Left hindlimb (tissue), 1 donor: ENCODE data around the gene MTHFR.

ENCODE experiments used
- DNase-seq: peaks from one replicate; pipeline ENCODE4 v3.0.0-alpha.2; 2018

MTHFR gene

DNA sequence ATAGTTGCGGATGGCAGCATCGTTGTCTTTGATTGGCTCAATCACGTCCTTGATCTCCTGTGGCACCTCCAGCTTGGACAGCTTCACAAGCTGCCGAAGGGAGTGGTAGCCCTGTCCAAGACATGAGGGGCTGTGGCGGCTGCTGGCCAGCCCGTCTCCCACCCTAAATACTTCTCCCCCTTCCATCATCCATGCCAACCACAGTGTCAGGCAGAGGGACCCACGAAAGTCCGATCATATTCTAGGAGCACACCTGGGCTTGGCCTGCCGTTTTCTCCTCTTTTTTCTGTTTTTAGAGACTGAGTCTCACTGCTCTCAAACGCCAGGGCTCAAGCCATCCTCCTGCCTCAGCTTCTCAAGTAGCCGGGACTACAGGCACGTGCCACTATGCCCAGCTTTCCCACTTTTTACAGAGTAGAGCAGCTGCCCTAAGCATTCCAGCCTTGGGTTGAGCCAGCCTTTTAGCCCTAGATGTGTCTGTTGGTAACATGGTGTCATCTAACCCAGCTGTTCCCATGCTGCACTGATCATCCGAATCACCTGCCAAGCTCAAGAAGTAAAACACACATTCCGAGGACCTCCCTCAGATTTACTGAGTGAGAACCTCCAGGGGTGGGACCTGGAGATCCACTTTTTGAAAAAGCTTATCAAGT lies 10.4 kb downstream of the MTHFR start:
- DNase-seq: no peak

- DNase-seq: no peak
Measured at GRCh38 chr1:11794446-11795237, 11.1 kb downstream of the MTHFR start.

DNA sequence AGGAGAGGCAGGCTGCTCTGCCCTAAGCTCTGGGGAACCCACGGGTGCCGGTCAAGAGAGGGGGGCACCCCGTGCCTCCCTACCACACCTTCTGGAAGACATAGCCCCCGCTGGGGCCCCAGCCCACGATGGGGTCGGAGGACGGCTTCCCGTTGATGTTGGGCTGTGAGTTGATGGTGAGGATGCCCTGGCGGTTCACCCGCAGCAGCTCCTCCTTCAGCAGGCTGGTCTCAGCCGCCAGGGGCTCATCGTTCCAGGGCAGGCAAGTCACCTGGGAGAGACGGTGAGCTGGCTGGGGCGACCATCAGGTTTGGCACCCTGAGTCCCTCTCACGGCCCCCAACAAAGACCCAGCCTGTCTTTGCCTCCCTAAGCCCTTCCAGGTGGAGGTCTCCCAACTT lies 11.9 kb downstream of the MTHFR start:
- DNase-seq: no peak

- no peak for DNase-seq
Measured at GRCh38 chr1:11792106-11792505, 13.7 kb downstream of the MTHFR start.

- DNase-seq: peak; percentile 86
Measured at GRCh38 chr1:11790880-11791715, 14.7 kb downstream of the MTHFR start.

GRCh38 chr1:11790101-11790879 lies 15.5 kb downstream of the MTHFR start:
- no peak for DNase-seq

DNA sequence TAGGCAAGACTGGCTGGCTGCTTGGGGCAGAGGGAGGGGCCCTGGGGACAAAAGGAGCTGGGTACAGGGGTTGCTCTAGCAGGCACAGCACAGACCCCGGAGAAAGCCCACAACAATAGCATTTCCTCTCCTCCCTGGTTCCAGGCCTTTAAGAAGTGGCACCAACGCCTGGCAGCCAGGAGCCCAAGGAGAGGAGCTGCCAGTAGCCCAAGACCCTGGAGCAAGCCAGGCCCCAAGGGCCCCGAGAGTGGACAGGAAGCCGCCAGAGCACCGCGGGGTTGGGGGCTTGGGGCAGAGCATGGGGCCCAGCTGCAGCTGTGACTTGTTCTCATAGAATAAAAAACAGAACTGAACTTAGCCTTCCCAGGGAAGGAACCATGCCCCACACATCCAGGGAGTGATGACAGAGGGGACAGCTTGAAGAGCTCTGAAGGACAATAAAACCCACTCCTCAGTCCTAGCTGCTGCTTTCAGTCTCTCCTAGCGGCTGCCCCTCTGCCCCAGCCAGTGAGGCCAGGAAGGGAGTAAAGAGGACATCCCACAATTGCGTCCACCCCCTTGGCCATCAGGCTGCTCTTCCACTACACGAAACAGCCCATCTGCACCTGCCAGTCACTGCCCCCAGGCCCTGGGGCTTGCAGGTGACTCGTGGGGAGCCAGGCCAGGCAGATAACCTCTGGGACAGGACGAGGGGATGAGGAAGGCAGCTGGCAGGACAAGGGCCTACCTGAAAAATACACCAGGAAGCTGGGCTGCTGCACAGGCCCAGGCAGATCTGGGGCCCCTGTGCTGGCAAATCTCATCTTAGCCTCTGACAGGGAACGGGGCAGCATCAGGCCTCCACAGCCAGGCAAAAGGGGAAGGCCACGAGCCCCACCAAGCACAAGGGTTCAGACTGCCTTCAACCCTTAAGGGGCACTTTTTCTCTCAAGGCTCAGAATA lies 16.4 kb downstream of the MTHFR start:
- DNase-seq: no peak

GRCh38 chr1:11788549-11789053 lies 17.2 kb downstream of the MTHFR start:
- no peak for DNase-seq

GRCh38 chr1:11787804-11788436 lies 17.8 kb downstream of the MTHFR start:
- DNase-seq: no peak

GRCh38 chr1:11787251-11787803 lies 18.4 kb downstream of the MTHFR start:
- no peak for DNase-seq

- DNase-seq: no peak
Measured at GRCh38 chr1:11786168-11786567, 19.6 kb downstream of the MTHFR start.

DNA sequence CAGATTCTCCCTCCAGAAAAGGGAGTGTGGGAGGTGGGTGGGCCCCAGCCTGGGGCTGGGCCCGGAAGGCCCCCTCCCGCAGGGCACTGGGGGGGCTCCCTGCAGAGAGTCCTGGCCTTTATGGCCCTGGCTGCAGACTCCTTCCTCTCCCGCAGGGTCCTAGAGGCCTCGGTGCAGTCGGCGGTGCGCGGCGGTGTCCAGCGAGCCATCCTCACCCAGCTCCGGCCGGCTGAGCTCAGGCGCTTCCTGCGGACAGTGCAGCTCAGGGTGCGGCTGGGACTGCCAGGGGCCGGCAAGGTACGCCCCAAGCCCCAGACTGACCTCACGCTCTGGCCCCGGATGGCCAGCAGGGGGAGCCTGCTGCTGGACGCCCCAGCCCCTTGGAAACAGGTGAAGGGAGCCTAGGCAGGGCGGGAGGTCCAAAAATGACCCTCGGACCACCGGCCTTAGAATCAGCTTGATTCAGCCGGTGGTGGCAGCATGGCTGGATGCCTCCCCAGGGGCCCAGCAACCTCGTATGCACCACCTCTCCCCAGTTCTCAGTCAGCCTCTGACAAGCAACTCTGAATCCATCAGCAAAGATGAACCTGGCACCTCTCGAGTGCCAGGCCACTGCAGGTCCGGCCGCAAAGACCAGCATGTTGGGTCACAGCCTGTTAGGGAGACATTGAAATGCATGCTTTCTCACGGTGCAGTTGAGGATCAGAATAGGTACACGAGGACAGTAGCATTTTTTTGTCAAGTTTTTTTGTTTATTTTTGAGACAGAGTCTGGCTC lies 20.6 kb downstream of the MTHFR start:
- DNase-seq: peak; percentile 71

- DNase-seq: no peak
Measured at GRCh38 chr1:11784256-11784992, 21.3 kb downstream of the MTHFR start.

DNA sequence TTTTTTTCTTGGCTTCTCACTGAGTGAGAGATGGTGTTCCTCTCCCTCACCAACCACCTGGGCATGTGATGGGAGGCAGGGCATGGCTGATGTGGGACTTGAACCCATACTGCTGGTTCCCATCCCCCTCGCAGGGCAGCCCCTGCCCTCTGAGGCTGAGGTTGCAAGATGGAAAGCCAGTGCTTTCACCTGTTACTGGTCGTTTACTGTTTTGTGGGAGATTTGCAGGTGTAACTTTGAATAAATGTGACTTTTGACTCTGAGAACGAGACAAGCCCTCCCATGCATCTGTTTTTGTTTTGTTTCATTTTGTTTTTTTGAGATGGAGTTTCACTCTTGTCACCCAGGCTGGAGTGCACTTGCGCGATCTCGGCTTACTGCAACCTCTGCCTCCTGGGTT lies 22.2 kb downstream of the MTHFR start:
- DNase-seq: no peak

DNA sequence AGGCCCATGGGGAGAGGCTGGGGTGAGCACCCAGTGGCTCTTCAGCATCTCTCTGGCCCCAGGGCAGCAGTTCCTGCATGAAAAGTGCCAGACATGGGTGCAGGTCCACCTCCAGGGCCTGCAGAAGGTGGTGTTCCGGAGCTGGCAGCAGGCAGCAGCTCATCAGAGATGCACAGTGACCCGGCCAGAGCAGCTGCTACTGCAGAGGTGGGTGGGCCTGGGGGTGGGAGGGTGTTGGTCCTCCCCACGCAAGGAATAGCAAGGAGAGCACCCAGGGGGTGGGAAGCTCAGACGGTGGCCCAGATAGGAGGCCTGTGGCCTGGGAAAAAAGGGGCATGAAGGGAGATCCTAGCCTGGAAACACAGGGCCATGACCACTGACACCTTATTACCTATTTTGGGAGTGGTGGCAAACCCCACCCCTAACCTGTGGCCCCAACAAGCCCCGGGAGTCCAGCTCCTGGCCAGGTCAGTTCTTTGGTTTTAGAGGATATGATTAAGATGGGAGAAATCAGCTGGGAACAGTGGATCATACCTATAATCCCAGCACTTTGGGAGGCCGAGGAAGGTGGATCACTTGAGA lies 23.5 kb downstream of the MTHFR start:
- DNase-seq: no peak

GRCh38 chr1:11781297-11781696 lies 24.5 kb downstream of the MTHFR start:
- no peak for DNase-seq

GRCh38 chr1:11780380-11781147 lies 25.2 kb downstream of the MTHFR start:
- no peak for DNase-seq
